GM23338 (cell line): Measurements from ENCODE around the gene RDH5. TPM values are rescaled to one million over a fixed set of nuclear protein-coding genes. Genes with fewer than 3 reads are reported as not detected.

ENCODE experiments used
- ATAC-seq: fragments of 200-7000 bp; cut with Tn5 transposase; 3 replicates; pipeline ENCODE4 v1.9.1; 2020
- DNase-seq: peaks from one replicate; pipeline ENCODE4 v3.0.0-alpha.2; 2015; ENCODE audit warnings: low spot score
- H2AFZ ChIP-seq: fragments of 200-600 bp; sonication (generic); 2 replicates; pipeline ENCODE4 v1.8.0; 2016; ENCODE audit warnings: antibody characterized with exemption, mild to moderate bottlenecking, moderate library complexity
- H3F3A ChIP-seq: fragments of 200-600 bp; sonication (generic); replicated peaks from 2 replicates; pipeline ENCODE4 v1.8.0; 2017; ENCODE audit warnings: antibody characterized with exemption, mixed run types, low read depth
- H3K27ac ChIP-seq: fragments of 200-600 bp; sonication (generic); 2 replicates; pipeline ENCODE4 v1.6.1; 2016; ENCODE audit warnings: low read depth
- H3K27me3 ChIP-seq: fragments of 200-600 bp; sonication (generic); 2 replicates; pipeline ENCODE4 v1.8.0; 2016; ENCODE audit warnings: mild to moderate bottlenecking, mixed run types, moderate library complexity; ENCODE audit not compliant: insufficient read depth
- H3K36me3 ChIP-seq: fragments of 200-600 bp; sonication (generic); 2 replicates; pipeline ENCODE4 v1.8.0; 2016; ENCODE audit warnings: mild to moderate bottlenecking; ENCODE audit not compliant: insufficient read depth
- H3K4me1 ChIP-seq: fragments of 200-600 bp; sonication (generic); 2 replicates; pipeline ENCODE4 v1.8.0; 2016; ENCODE audit warnings: mild to moderate bottlenecking, moderate library complexity; ENCODE audit not compliant: insufficient read depth
- H3K4me2 ChIP-seq: fragments of 200-600 bp; sonication (generic); 2 replicates; pipeline ENCODE4 v1.7.1; 2017; ENCODE audit warnings: mixed run types
- H3K4me3 ChIP-seq: fragments of 200-600 bp; sonication (generic); 2 replicates; pipeline ENCODE4 v1.6.1; 2016; ENCODE audit warnings: mixed run types
- H3K79me2 ChIP-seq: fragments of 200-600 bp; sonication (generic); replicated peaks from 2 replicates; pipeline ENCODE4 v1.8.0; 2017; ENCODE audit warnings: mild to moderate bottlenecking; ENCODE audit not compliant: insufficient read depth
- H3K9me2 ChIP-seq: fragments of 200-600 bp; sonication (generic); 2 replicates; pipeline ENCODE4 v1.8.0; 2017; ENCODE audit not compliant: insufficient read depth
- H4K20me1 ChIP-seq: fragments of 200-600 bp; sonication (generic); replicated peaks from 2 replicates; pipeline ENCODE4 v1.8.0; 2017; ENCODE audit warnings: mild to moderate bottlenecking; ENCODE audit not compliant: insufficient read depth
- H3K27ac Mint-ChIP-seq: 2 replicates; pipeline ENCODE4 v1.8.0; 2020; ENCODE audit warnings: inconsistent platforms, mild to moderate bottlenecking, moderate library complexity, mixed read lengths
- H3K27me3 Mint-ChIP-seq: 3 replicates; pipeline ENCODE4 v1.8.0; 2022; ENCODE audit warnings: low read depth, mild to moderate bottlenecking, moderate library complexity, mixed read lengths, inconsistent platforms; ENCODE audit not compliant: insufficient read depth, poor library complexity
- H3K36me3 Mint-ChIP-seq: 3 replicates; pipeline ENCODE4 v1.8.0; 2021; ENCODE audit warnings: low read depth, mild to moderate bottlenecking, inconsistent platforms, moderate library complexity, mixed read lengths
- H3K4me1 Mint-ChIP-seq: 3 replicates; pipeline ENCODE4 v1.8.0; 2020; ENCODE audit warnings: mild to moderate bottlenecking, inconsistent platforms, mixed read lengths
- H3K4me3 Mint-ChIP-seq: 3 replicates; pipeline ENCODE4 v1.8.0; 2021; ENCODE audit warnings: moderate library complexity, mild to moderate bottlenecking, inconsistent platforms, mixed read lengths
- H3K9me3 Mint-ChIP-seq: 3 replicates; pipeline ENCODE4 v1.8.0; 2020; ENCODE audit warnings: moderate library complexity, mild to moderate bottlenecking, inconsistent platforms, mixed read lengths
- CTCF ChIP-seq, 2 experiments: fragments of 200-600 bp in 1 of 2; sonication (generic) in 1 of 2; conservative IDR thresholded peaks; 2 replicates each; pipeline versions ENCODE4 v1.5.1 to v1.6.1; 2016 to 2017; ENCODE audit warnings: antibody characterized with exemption in 2 of 2, low read depth in 2 of 2, mild to moderate bottlenecking in 2 of 2, moderate library complexity in 1 of 2
- ETS1 ChIP-seq: IDR thresholded peaks from 2 replicates; pipeline ENCODE4 v1.6.1; 2016; ENCODE audit warnings: antibody characterized with exemption
- EZH2 ChIP-seq: fragments of 200-600 bp; sonication (generic); IDR thresholded peaks from one replicate; pipeline ENCODE4 v1.8.0; 2017; ENCODE audit warnings: antibody characterized with exemption, mild to moderate bottlenecking, low read depth; ENCODE audit not compliant: unreplicated experiment
- NANOG ChIP-seq: IDR thresholded peaks from 2 replicates; pipeline ENCODE4 v1.6.1; 2016; ENCODE audit warnings: antibody characterized with exemption, borderline replicate concordance
- POLR2AphosphoS5 ChIP-seq: IDR thresholded peaks from 2 replicates; pipeline ENCODE4 v1.6.1; 2016; ENCODE audit warnings: antibody characterized with exemption, low read depth
- ZNF331 ChIP-seq: fragments of 250-450 bp; sonication (Bioruptor Pico); IDR thresholded peaks from 2 replicates; pipeline ENCODE4 v1.5.0; 2020; ENCODE audit warnings: low read depth, mild to moderate bottlenecking, moderate library complexity
- polyA plus RNA-seq: library from polyadenylated mRNA; unstranded; fragments of >200 nt; fragmentation: Nextera tagmentation; extraction: Ambion mirVana; gene quantifications from 2 replicates; pipeline ENCODE4 v1.2.1, GENCODE V29; 2016
- total RNA-seq: library from RNA; depleted of rRNA; stranded (reverse); fragments of >200 nt; shearing (Covaris generic); gene quantifications from 2 replicates; pipeline ENCODE4 v1.2.3, GENCODE V29; 2014

RDH5 gene
- total and polyA plus RNA-seq, 2 experiments from 2014 or later, result 3.9 to 7.5 TPM

- Histone ChIP-seq H3K27me3 (no peaks in the 10 kb centered on the region), H3K79me2 (no peaks in the 10 kb centered on the region), H3F3A (no peaks in the 10 kb centered on the region), H3K4me1 (peaks cover 6% of the 10 kb centered on the region; the same call in 1 of the 2 replicates), H3K9me2 (0 out of 2 replicates have a peak, but pooled peaks cover 2% of the 10 kb centered on the region), H2AFZ (peak overlapping the region; percentile 96), H3K36me3 (no peaks in the 10 kb centered on the region), H3K4me2 (peak overlapping the region; percentile 81), H3K27ac (no peak overlapping the region), H4K20me1 (no peaks in the 10 kb centered on the region), H3K4me3 (peak overlapping the region; percentile 46)
- no peak for TF ChIP-seq ZNF331 (CRISPR knock-in tag)
- no peak for TF ChIP-seq CTCF (conservative IDR thresholded peaks at IDR 0.05; ENCODE audit: low read depth in 2 of 2)
- no peak for TF ChIP-seq NANOG
- DNase-seq, result no peak
- Mint-ChIP-seq H3K9me3 (no peaks in the 10 kb centered on the region), H3K4me3 (no peak overlapping the region; the same call in 2 of the 3 replicates), H3K36me3 (peaks cover 9% of the 10 kb centered on the region), H3K27ac (no peak overlapping the region), H3K27me3 (peaks cover 20% of the 10 kb centered on the region), H3K4me1 (peaks cover 13% of the 10 kb centered on the region)
- ATAC-seq, result no peak; the same call in 1 of the 3 replicates
Measured at GRCh38 chr12:55682087-55682796, 38.0 kb upstream of the RDH5 start.

GRCh38 chr12:55683676-55684075, 36.5 kb upstream of the RDH5 start:
- H3K9me3 Mint-ChIP-seq, result no peaks in the 10 kb centered on the region
- no peak overlapping the region for H3K4me2 ChIP-seq
- no peak overlapping the region for H2AFZ ChIP-seq
- H3K27me3 ChIP-seq, result no peaks in the 10 kb centered on the region
- H3K4me3 ChIP-seq, result no peak overlapping the region
- no peaks in the 10 kb centered on the region; the same call in 1 of the 2 replicates for H3K36me3 ChIP-seq
- no peaks in the 10 kb centered on the region for H3K79me2 ChIP-seq
- DNase-seq (no peak), ATAC-seq (no peak)
- peaks cover 6% of the 10 kb centered on the region; the same call in 1 of the 2 replicates for H3K4me1 ChIP-seq
- H3K4me1 Mint-ChIP-seq, result peaks cover 13% of the 10 kb centered on the region
- 0 out of 2 replicates have a peak, but pooled peaks cover 2% of the 10 kb centered on the region for H3K9me2 ChIP-seq
- TF ChIP-seq NANOG (no peak), POLR2AphosphoS5 (no peak)
- no peak overlapping the region for H3K27ac ChIP-seq
- H3K27ac Mint-ChIP-seq, result no peak overlapping the region
- H3K4me3 Mint-ChIP-seq, result no peak overlapping the region
- H3K27me3 Mint-ChIP-seq, result peaks cover 24% of the 10 kb centered on the region
- H3K36me3 Mint-ChIP-seq, result peaks cover 18% of the 10 kb centered on the region
- H4K20me1 ChIP-seq, result no peaks in the 10 kb centered on the region
- no peaks in the 10 kb centered on the region for H3F3A ChIP-seq

- Histone ChIP-seq H3K36me3 (no peaks in the 10 kb centered on the region; the same call in 1 of the 2 replicates), H3K4me2 (no peak overlapping the region), H2AFZ (no peak overlapping the region), H3K27me3 (no peaks in the 10 kb centered on the region), H3K9me2 (0 out of 2 replicates have a peak, but pooled peaks cover 2% of the 10 kb centered on the region), H3K27ac (no peak overlapping the region), H3K79me2 (no peaks in the 10 kb centered on the region), H3K4me3 (no peak overlapping the region), H3F3A (no peaks in the 10 kb centered on the region), H3K4me1 (peaks cover 6% of the 10 kb centered on the region; the same call in 1 of the 2 replicates), H4K20me1 (no peaks in the 10 kb centered on the region)
- Mint-ChIP-seq H3K36me3 (peaks cover 19% of the 10 kb centered on the region), H3K4me3 (no peak overlapping the region), H3K27me3 (peaks cover 24% of the 10 kb centered on the region), H3K27ac (no peak overlapping the region), H3K9me3 (no peaks in the 10 kb centered on the region), H3K4me1 (peaks cover 13% of the 10 kb centered on the region)
- ATAC-seq, result no peak
- no peak for DNase-seq
- TF ChIP-seq ETS1, result no peak
- TF ChIP-seq EZH2, result no peak
Measured at GRCh38 chr12:55684761-55685370, 35.3 kb upstream of the RDH5 start.
